BE2C (cell line): ENCODE measurements around the gene DOK6.

Experiments used
- DNase-seq: peaks from one replicate; pipeline ENCODE4 v3.0.0-alpha.2; 2020
- H3K27me3 ChIP-seq: fragments of 250-450 bp; sonication (Bioruptor Pico); 2 replicates; pipeline ENCODE4 v1.5.1; 2020; ENCODE audit warnings: mild to moderate bottlenecking
- H3K36me3 ChIP-seq: fragments of 250-450 bp; sonication (Bioruptor Pico); 2 replicates; pipeline ENCODE4 v1.5.1; 2020; ENCODE audit warnings: mild to moderate bottlenecking
- H3K4me1 ChIP-seq: fragments of 250-450 bp; sonication (Bioruptor Pico); 2 replicates; pipeline ENCODE4 v1.5.1; 2020
- H3K4me3 ChIP-seq: 2 replicates; pipeline ENCODE4 v1.5.1; 2011; ENCODE audit warnings: low read depth, low read length
- H3K9me3 ChIP-seq: fragments of 250-450 bp; sonication (Bioruptor Pico); 2 replicates; pipeline ENCODE4 v1.5.1; 2020
- TF ChIP-seq, protein P1 (sequence below): IDR thresholded peaks from 2 replicates; pipeline ENCODE4 v1.5.1; 2012; ENCODE audit warnings: mild to moderate bottlenecking, low read depth, low read length

Gene DOK6

DNA sequence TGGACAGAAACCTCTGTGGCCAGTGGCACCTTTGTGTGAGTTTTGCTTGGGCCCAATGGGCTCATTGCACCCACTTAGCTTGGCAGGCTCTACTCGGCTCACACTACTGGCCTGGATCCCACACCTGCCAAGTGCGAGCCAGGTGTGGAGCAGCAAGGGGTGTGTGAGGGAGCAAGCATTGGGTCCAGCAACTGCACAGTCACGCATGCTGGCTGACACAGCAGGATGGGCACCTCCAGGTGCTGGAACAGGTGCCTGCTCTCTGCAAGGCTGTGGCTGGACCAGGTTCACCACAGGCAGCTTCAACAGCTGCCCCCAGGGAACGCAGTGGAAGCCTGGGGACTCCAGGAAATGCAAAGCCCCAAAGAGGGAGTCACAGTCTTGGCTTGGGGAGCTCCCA lies 94.2 kb downstream of the DOK6 start:
- DNase-seq, result no peak
- H3K27me3 ChIP-seq, result no peaks in the 10 kb centered on the region
- TF ChIP-seq, protein P1, sequence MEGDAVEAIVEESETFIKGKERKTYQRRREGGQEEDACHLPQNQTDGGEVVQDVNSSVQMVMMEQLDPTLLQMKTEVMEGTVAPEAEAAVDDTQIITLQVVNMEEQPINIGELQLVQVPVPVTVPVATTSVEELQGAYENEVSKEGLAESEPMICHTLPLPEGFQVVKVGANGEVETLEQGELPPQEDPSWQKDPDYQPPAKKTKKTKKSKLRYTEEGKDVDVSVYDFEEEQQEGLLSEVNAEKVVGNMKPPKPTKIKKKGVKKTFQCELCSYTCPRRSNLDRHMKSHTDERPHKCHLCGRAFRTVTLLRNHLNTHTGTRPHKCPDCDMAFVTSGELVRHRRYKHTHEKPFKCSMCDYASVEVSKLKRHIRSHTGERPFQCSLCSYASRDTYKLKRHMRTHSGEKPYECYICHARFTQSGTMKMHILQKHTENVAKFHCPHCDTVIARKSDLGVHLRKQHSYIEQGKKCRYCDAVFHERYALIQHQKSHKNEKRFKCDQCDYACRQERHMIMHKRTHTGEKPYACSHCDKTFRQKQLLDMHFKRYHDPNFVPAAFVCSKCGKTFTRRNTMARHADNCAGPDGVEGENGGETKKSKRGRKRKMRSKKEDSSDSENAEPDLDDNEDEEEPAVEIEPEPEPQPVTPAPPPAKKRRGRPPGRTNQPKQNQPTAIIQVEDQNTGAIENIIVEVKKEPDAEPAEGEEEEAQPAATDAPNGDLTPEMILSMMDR, result no peak

DNA sequence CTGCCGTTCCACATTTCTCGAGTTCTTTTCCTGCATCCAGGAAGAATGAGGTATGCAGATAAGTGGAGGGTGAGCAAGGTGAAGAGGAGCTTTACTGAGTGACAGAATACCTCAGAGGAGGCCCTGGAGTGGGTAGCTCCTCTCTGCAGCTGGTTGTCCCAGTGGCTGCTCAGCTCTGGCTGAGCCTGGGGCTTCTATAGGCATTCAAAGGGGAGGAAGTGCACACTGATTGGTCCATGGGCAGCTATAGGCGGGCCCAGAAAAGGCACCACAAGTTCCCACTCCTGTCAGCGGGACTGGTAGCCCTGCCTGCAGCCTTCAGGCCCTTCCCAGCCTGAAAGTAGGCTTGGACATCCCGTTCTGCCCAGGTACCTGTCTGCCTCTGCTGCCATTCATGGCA lies 94.7 kb downstream of the DOK6 start:
- no peaks in the 10 kb centered on the region for H3K27me3 ChIP-seq
- no peaks in the 10 kb centered on the region for H3K9me3 ChIP-seq
- H3K4me3 ChIP-seq, result no peak overlapping the region
- H3K36me3 ChIP-seq, result no peaks in the 10 kb centered on the region
- TF ChIP-seq, protein P1, result no peak
- no peak for DNase-seq
- H3K4me1 ChIP-seq, result no peaks in the 10 kb centered on the region

More for the DNA sequence above, 94.2 kb downstream of the DOK6 start:
- no peaks in the 10 kb centered on the region for H3K9me3 ChIP-seq
- no peaks in the 10 kb centered on the region for H3K4me1 ChIP-seq
- H3K4me3 ChIP-seq, result no peak overlapping the region
- H3K36me3 ChIP-seq, result no peaks in the 10 kb centered on the region

DNA sequence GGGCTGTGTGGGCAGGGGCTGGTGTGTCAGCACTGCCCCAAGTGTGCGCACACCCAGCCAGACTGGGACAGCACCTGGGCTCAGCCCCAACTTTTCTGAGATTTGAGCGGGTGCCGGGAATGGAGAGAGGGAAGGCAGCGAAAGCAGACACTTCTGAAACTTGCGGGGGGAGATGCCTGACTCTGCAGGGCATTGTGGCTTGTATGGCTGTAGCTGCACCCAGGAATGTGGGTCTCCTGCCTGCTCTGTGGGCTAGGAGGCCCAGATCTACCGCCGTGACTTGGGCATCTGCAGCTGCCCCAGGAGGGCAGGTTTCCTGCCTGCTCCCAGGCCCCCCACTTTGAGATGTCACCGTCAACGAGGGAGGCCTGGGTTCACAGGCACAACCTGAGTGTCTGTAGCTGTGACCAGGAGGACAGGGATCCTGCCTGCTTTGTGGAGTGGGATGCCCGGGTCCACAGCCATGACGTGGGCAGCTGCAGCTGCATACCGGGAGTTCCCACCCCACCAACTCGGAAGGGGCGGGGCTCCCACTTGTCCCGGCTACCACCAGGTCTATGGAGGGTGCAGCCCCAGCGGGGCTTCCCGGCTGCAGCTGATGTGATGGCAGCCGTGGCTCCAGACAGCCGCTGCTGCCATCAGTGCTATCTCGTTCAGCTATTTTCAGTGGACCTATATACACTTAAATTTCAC lies 95.3 kb downstream of the DOK6 start:
- Histone ChIP-seq H3K27me3 (no peaks in the 10 kb centered on the region), H3K4me3 (no peak overlapping the region)
- DNase-seq, result no peak

DNA sequence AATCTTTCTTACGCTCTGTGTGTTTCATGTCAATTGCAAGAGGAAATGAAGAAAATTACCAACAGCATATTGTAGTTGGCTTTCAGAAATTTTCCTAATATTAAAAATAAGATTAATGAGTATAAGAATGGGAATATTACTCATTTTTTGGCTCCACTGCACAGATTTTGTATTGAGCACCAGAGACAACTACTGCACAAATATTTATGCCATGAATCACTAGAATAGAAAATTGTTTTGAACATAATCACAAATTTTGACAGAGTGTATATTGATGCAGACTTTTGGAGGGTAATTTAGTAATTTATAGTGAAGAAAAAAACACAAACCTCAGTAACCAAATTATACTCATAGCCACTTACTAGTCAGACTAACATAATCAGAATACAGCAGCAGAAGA lies 118.3 kb downstream of the DOK6 start:
- no peak for DNase-seq
- H3K4me3 ChIP-seq, result no peak overlapping the region
- H3K4me1 ChIP-seq, result no peaks in the 10 kb centered on the region
- H3K36me3 ChIP-seq, result no peaks in the 10 kb centered on the region
- no peaks in the 10 kb centered on the region for H3K27me3 ChIP-seq
- no peaks in the 10 kb centered on the region for H3K9me3 ChIP-seq
- TF ChIP-seq, protein P1, result no peak

More for the DNA sequence above, 95.3 kb downstream of the DOK6 start:
- Histone ChIP-seq H3K9me3 (no peaks in the 10 kb centered on the region), H3K36me3 (no peaks in the 10 kb centered on the region), H3K4me1 (no peaks in the 10 kb centered on the region)
- TF ChIP-seq, protein P1, result no peak

DNA sequence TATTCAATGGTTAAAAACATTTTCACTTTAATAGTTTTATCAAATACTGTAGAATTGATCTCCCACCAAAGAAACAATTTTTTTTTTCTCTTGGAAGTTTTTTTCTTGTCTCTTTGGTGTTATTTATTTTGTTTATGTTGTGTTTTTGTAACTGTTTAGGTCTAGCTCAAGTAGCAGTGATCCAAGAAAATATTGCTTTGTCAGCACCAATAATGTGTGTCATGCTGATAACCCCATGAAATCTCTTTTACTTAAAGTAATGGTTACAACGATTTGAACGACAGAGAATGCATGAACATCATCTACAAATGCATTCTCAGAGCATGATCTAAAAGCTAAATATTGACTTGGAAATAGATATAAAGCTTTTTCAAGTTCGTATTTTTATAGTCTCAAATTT lies 122.9 kb downstream of the DOK6 start:
- Histone ChIP-seq H3K9me3 (no peaks in the 10 kb centered on the region), H3K4me3 (no peak overlapping the region), H3K27me3 (no peaks in the 10 kb centered on the region), H3K4me1 (no peaks in the 10 kb centered on the region), H3K36me3 (no peaks in the 10 kb centered on the region)
- TF ChIP-seq, protein P1, result no peak
- DNase-seq, result no peak

DNA sequence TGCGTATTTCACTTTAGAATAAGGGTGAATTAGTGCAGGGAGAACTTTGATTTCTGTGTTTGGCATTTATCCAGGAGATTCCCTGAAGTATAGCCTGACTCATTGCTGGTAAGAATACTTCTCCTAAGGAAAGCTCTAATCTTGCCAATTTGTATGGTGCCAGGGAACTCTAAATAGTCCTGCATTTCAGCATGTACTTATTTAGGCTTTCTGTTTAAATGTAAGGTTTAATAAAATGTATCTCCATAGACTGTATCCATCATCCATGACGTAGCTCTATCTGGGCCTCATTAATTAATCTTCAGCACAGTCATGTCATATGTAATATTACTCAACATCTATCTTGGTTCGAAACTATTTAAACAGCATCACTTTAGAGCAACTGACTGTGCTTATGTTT lies 127.7 kb downstream of the DOK6 start:
- no peaks in the 10 kb centered on the region for H3K27me3 ChIP-seq
- H3K9me3 ChIP-seq, result no peaks in the 10 kb centered on the region
- TF ChIP-seq, protein P1, result no peak
- H3K4me3 ChIP-seq, result no peak overlapping the region
- H3K36me3 ChIP-seq, result no peaks in the 10 kb centered on the region
- DNase-seq, result no peak
- H3K4me1 ChIP-seq, result no peaks in the 10 kb centered on the region
